PFSK-1 (cell line): Measurements from ENCODE around the gene ROBO1.

Experiments used
- FOXP2 ChIP-seq: optimal IDR thresholded peaks from 2 replicates; pipeline ENCODE3; 2011; ENCODE audit warnings: borderline replicate concordance, control low read depth, inconsistent platforms; ENCODE audit not compliant: insufficient read depth; ENCODE audit errors: extremely low read length, extremely low read depth
- POLR2AphosphoS5 ChIP-seq: IDR thresholded peaks from 2 replicates; pipeline ENCODE4 v1.6.1; 2012; ENCODE audit warnings: low read depth, mild to moderate bottlenecking, control low read depth, low read length, moderate library complexity
- SIN3A ChIP-seq: IDR thresholded peaks from 2 replicates; pipeline ENCODE4 v1.6.1; 2012; ENCODE audit warnings: mild to moderate bottlenecking, low read length, moderate library complexity, borderline replicate concordance; ENCODE audit not compliant: insufficient read depth
- TAF1 ChIP-seq: IDR thresholded peaks from 2 replicates; pipeline ENCODE4 v1.6.1; 2012; ENCODE audit warnings: low read length, control low read depth, borderline replicate concordance; ENCODE audit not compliant: insufficient read depth
- TF ChIP-seq, protein P1 (sequence below), 2 experiments: IDR thresholded peaks; 2 replicates each; pipeline versions ENCODE4 v1.6.1 to v1.8.0; 2011 to 2012; ENCODE audit warnings: low read depth in 2 of 2, low read length in 2 of 2, control low read depth in 1 of 2, inconsistent platforms in 1 of 2, mild to moderate bottlenecking in 1 of 2, moderate library complexity in 1 of 2; ENCODE audit not compliant: insufficient read depth in 1 of 2

Gene ROBO1

GRCh38 chr3:79245284-79246138 lies 522.3 kb downstream of the ROBO1 start:
- no peak for TF ChIP-seq FOXP2
- TF ChIP-seq SIN3A: no peak
- TF ChIP-seq, protein P1, sequence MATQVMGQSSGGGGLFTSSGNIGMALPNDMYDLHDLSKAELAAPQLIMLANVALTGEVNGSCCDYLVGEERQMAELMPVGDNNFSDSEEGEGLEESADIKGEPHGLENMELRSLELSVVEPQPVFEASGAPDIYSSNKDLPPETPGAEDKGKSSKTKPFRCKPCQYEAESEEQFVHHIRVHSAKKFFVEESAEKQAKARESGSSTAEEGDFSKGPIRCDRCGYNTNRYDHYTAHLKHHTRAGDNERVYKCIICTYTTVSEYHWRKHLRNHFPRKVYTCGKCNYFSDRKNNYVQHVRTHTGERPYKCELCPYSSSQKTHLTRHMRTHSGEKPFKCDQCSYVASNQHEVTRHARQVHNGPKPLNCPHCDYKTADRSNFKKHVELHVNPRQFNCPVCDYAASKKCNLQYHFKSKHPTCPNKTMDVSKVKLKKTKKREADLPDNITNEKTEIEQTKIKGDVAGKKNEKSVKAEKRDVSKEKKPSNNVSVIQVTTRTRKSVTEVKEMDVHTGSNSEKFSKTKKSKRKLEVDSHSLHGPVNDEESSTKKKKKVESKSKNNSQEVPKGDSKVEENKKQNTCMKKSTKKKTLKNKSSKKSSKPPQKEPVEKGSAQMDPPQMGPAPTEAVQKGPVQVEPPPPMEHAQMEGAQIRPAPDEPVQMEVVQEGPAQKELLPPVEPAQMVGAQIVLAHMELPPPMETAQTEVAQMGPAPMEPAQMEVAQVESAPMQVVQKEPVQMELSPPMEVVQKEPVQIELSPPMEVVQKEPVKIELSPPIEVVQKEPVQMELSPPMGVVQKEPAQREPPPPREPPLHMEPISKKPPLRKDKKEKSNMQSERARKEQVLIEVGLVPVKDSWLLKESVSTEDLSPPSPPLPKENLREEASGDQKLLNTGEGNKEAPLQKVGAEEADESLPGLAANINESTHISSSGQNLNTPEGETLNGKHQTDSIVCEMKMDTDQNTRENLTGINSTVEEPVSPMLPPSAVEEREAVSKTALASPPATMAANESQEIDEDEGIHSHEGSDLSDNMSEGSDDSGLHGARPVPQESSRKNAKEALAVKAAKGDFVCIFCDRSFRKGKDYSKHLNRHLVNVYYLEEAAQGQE (IDR thresholded peaks at IDR 0.05; ENCODE audit: insufficient read depth in 1 of 2, low read depth in 2 of 2, low read length in 2 of 2): no peak
- no peak for TF ChIP-seq POLR2AphosphoS5

DNA sequence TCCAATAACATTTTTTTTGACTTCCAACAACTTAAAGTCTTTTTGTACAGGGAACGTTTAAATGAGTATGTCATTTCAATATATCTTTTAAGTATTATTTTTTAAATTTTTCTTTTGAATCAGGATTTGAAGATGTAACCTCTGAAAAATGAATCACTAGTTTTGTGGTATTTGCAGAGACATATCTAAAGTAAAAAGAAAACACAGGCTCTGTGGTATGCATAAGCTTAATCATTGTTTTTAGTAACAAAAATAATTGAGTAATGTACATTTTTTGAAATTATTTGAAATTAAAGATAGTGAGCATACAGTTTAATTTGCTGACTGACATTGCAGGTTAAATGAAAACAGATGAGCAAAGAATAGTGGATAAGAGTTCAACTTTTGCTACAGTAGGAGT lies 531.3 kb downstream of the ROBO1 start:
- TF ChIP-seq POLR2AphosphoS5: no peak

- TF ChIP-seq POLR2AphosphoS5 (no peak), TAF1 (no peak), FOXP2 (no peak), SIN3A (no peak)
- TF ChIP-seq, protein P1 (IDR thresholded peaks at IDR 0.05; ENCODE audit: insufficient read depth in 1 of 2, low read depth in 2 of 2, low read length in 2 of 2): no peak
Observed at GRCh38 chr3:79233431-79234060, 534.3 kb downstream of the ROBO1 start.

DNA sequence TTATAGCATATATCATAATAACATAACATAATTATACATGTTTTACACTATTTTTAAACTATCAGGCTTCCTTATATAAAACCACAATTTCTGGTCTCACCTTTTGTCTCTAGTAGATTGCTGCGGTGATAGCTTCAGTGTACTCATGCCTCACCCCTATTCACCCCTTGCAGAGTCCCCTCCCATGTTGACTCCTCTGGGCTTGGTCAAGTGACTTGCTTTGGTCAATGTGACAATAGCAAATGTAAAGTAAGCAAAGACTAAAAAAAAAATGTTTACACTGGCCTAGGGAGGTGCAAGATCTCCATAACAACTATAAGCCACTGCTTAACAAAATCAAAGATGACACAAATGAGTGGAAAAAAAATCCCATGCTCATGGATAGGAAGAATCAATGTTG lies 537.5 kb downstream of the ROBO1 start:
- no peak for TF ChIP-seq FOXP2
- TF ChIP-seq, protein P1 (IDR thresholded peaks at IDR 0.05; ENCODE audit: insufficient read depth in 1 of 2, low read depth in 2 of 2, low read length in 2 of 2): no peak

- TF ChIP-seq TAF1: no peak
- no peak for TF ChIP-seq FOXP2
Observed at GRCh38 chr3:79217096-79217495, 550.7 kb downstream of the ROBO1 start.

DNA sequence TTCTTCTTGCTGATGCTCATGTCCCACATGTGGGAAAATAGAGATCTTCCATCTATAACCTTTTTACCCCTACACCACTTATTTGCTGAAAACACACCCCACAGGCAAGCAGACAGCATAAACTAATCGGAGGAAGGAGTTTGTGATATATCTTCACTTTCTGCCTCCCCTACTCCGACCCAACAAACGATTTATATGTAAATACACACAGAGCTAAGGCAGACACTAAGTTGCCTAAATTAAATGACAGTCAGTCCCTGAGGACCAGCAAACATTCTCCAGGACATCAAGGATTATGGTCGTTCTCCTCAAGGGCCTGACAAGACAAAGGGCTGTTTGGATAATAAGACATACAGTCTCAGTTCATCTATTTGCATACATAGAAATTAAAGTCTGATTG lies 552.5 kb downstream of the ROBO1 start:
- TF ChIP-seq TAF1 (no peak), FOXP2 (no peak), POLR2AphosphoS5 (no peak), SIN3A (no peak)
- TF ChIP-seq, protein P1 (IDR thresholded peaks at IDR 0.05; ENCODE audit: insufficient read depth in 1 of 2, low read depth in 2 of 2, low read length in 2 of 2): no peak
